Vagina (tissue), 2 donors: ENCODE measurements around the gene GNAL.

ENCODE experiments used
- POLR2A ChIP-seq, 2 donors: fragments of 450-650 bp; IDR thresholded peaks; one replicate each; pipeline ENCODE4 v1.6.1; 2017; ENCODE audit warnings: antibody characterized with exemption in 2 of 2, mild to moderate bottlenecking in 2 of 2, moderate library complexity in 2 of 2
- TF ChIP-seq, protein P1 (sequence below), 3 experiments: fragments of 450-650 bp in 2 of 3; fragments of 200-600 bp in 1 of 3; sonication (generic) in 1 of 3; IDR thresholded peaks; one replicate each; pipeline ENCODE4 v1.5.1; 2017 to 2019; ENCODE audit warnings: antibody characterized with exemption in 3 of 3, mild to moderate bottlenecking in 2 of 3, moderate library complexity in 2 of 3

- TF ChIP-seq POLR2A (IDR thresholded peaks at IDR 0.05), result no peak
- TF ChIP-seq, protein P1, sequence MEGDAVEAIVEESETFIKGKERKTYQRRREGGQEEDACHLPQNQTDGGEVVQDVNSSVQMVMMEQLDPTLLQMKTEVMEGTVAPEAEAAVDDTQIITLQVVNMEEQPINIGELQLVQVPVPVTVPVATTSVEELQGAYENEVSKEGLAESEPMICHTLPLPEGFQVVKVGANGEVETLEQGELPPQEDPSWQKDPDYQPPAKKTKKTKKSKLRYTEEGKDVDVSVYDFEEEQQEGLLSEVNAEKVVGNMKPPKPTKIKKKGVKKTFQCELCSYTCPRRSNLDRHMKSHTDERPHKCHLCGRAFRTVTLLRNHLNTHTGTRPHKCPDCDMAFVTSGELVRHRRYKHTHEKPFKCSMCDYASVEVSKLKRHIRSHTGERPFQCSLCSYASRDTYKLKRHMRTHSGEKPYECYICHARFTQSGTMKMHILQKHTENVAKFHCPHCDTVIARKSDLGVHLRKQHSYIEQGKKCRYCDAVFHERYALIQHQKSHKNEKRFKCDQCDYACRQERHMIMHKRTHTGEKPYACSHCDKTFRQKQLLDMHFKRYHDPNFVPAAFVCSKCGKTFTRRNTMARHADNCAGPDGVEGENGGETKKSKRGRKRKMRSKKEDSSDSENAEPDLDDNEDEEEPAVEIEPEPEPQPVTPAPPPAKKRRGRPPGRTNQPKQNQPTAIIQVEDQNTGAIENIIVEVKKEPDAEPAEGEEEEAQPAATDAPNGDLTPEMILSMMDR (IDR thresholded peaks at IDR 0.05), result no peak
Measured at GRCh38 chr18:11750581-11751310, 61.7 kb downstream of the GNAL start.
